ENCODE measurements around the gene AFF2. TPM values are rescaled to one million over a fixed set of nuclear protein-coding genes. Genes with fewer than 3 reads are reported as not detected.

AFF2 gene
- total RNA-seq, 4 donors from 2014 or later = 2.8 to 25.8 (median 8.6) TPM

GRCh38 chrX:148930206-148930729 is 429.9 kb downstream of the AFF2 start:
- TF ChIP-seq CTCF (IDR thresholded peaks at IDR 0.05; ENCODE audit: low read depth) = no peak

GRCh38 chrX:148933881-148934280 is 433.5 kb downstream of the AFF2 start:
- no peak for TF ChIP-seq CTCF (IDR thresholded peaks at IDR 0.05; ENCODE audit: low read depth)

GRCh38 chrX:148938348-148938747 is 437.9 kb downstream of the AFF2 start:
- no peak for TF ChIP-seq CTCF (IDR thresholded peaks at IDR 0.05; ENCODE audit: low read depth)

GRCh38 chrX:148940411-148940996 is 440.1 kb downstream of the AFF2 start:
- TF ChIP-seq CTCF (IDR thresholded peaks at IDR 0.05; ENCODE audit: low read depth) = no peak

GRCh38 chrX:148942754-148943153 is 442.3 kb downstream of the AFF2 start:
- no peak for TF ChIP-seq CTCF (IDR thresholded peaks at IDR 0.05; ENCODE audit: low read depth)

GRCh38 chrX:148947399-148947975 is 447.1 kb downstream of the AFF2 start:
- TF ChIP-seq CTCF (IDR thresholded peaks at IDR 0.05; ENCODE audit: low read depth) = no peak

GRCh38 chrX:148956352-148956751 is 455.9 kb downstream of the AFF2 start:
- no peak for TF ChIP-seq CTCF (IDR thresholded peaks at IDR 0.05; ENCODE audit: low read depth)
